Lower leg skin (tissue), 3 donors: Measurements from ENCODE around the gene TUBB1.

Experiments
- CTCF ChIP-seq, 3 donors: fragments of 450-650 bp; IDR thresholded peaks; one replicate each; pipeline ENCODE4 v1.5.1; 2016; ENCODE audit warnings: antibody characterized with exemption in 3 of 3, mild to moderate bottlenecking in 3 of 3, moderate library complexity in 2 of 3
- POLR2A ChIP-seq, 2 donors: fragments of 450-650 bp; IDR thresholded peaks; one replicate each; pipeline ENCODE4 v1.6.1; 2016 to 2017; ENCODE audit warnings: antibody characterized with exemption in 2 of 2, mild to moderate bottlenecking in 1 of 2, moderate library complexity in 1 of 2

- TF ChIP-seq CTCF (IDR thresholded peaks at IDR 0.05), result no peak
- TF ChIP-seq POLR2A (IDR thresholded peaks at IDR 0.05), result no peak
Observed at GRCh38 chr20:59068534-59068933, 49.3 kb downstream of the TUBB1 start.
